Neural progenitor cell (in vitro differentiated cells): ENCODE data around the gene CYB5D1.

Experiments
- CTCF ChIP-seq: fragments of 200-600 bp; sonication (generic); IDR thresholded peaks from 2 replicates; pipeline ENCODE4 v1.5.1; 2017; ENCODE audit warnings: antibody characterized with exemption, mild to moderate bottlenecking
- EZH2 ChIP-seq: fragments of 200-600 bp; sonication (generic); IDR thresholded peaks from 2 replicates; pipeline ENCODE4 v1.6.1; 2017; ENCODE audit warnings: antibody characterized with exemption, mild to moderate bottlenecking, moderate library complexity
- EZH2phosphoT487 ChIP-seq: fragments of 200-600 bp; sonication (generic); IDR thresholded peaks from 2 replicates; pipeline ENCODE4 v1.6.1; 2017; ENCODE audit warnings: antibody characterized with exemption

- TF ChIP-seq EZH2phosphoT487 (no peak), CTCF (no peak), EZH2 (no peak)
Observed at GRCh38 chr17:7831233-7831632, 26.6 kb upstream of the CYB5D1 start.
